Adrenal gland (tissue), 12 donors: ENCODE results near the gene FES. TPM values are rescaled to one million over a fixed set of nuclear protein-coding genes. Genes with fewer than 3 reads are reported as not detected.

Source experiments
- DNase-seq, 7 donors: peaks; one replicate each; pipeline ENCODE4 v3.0.0-alpha.2; 2019 to 2020
- H3K27ac ChIP-seq, 5 donors: fragments of 200-600 bp; sonication (generic) in 4 of 5; 1 replicate in 3 of 5; 2 replicates in 2 of 5; pipeline versions ENCODE4 v1.5.1 to v1.8.0; 2016 to 2020; ENCODE audit warnings: mild to moderate bottlenecking in 1 of 5
- H3K27me3 ChIP-seq: fragments of 200-600 bp; 2 replicates; pipeline ENCODE4 v1.8.0; 2021
- H3K36me3 ChIP-seq, 2 donors: fragments of 200-600 bp; replicated peaks in 1 of 2; 1 replicate in 1 of 2; 2 replicates in 1 of 2; pipeline versions ENCODE4 v1.5.1 to v1.8.0; 2018 to 2022
- H3K4me1 ChIP-seq, 2 donors: fragments of 200-600 bp; replicated peaks in 1 of 2; 1 replicate in 1 of 2; 2 replicates in 1 of 2; pipeline versions ENCODE4 v1.5.1 to v1.8.0; 2018 to 2021
- H3K4me3 ChIP-seq, 4 donors: fragments of 200-600 bp; sonication (generic) in 3 of 4; one replicate each; pipeline ENCODE4 v1.5.1; 2016 to 2018
- H3K9me3 ChIP-seq, 3 donors: fragments of 200-600 bp; sonication (generic) in 1 of 3; replicated peaks in 1 of 3; 1 replicate in 2 of 3; 2 replicates in 1 of 3; pipeline versions ENCODE4 v1.5.1 to v1.8.0; 2016 to 2021
- CTCF ChIP-seq, 6 experiments: fragments of 450-650 bp in 4 of 6; fragments of 200-600 bp in 2 of 6; sonication (generic) in 1 of 6; IDR thresholded peaks; 1 replicate in 5 of 6; 2 replicates in 1 of 6; pipeline versions ENCODE4 v1.5.1 to v1.8.0; 2016 to 2021; ENCODE audit warnings: antibody characterized with exemption in 6 of 6, mild to moderate bottlenecking in 2 of 6, moderate library complexity in 1 of 6
- POLR2A ChIP-seq, 2 donors: fragments of 450-650 bp; IDR thresholded peaks; one replicate each; pipeline ENCODE4 v1.6.1; 2017; ENCODE audit warnings: antibody characterized with exemption in 2 of 2, mild to moderate bottlenecking in 2 of 2, moderate library complexity in 1 of 2
- WGBS, 4 donors: extraction: QIAGEN DNeasy Blood & Tissue Kit in 2 of 4; methylation state at CpG; one replicate each; pipeline versions ENCODE4 v1.1.5 to v1.1.7; 2013 to 2017; 5-methylcytosine and 5-hydroxymethylcytosine counted together
- intact Hi-C, 2 donors: fragments of 100-400 bp; cut with DNase I; formaldehyde crosslinking; loops; one replicate each; pipeline versions ENCODE4 v1.14.1 to v1.15.0; 2022 to 2023
- polyA plus RNA-seq, 3 donors: library from polyadenylated mRNA; stranded (reverse); fragments of 200-250 nt in 2 of 3; fragments of 350-450 nt in 1 of 3; fragmentation: Illumina TruSeq in 1 of 3; extraction: RNeasy Lipid Tissue Mini Kit (QIAGEN cat#74804) in 1 of 3; gene quantifications; one replicate each; pipeline ENCODE4 v1.2.3, GENCODE V29; 2013 to 2014
- total RNA-seq, 9 donors: library from RNA; depleted of rRNA in 4 of 9; stranded (reverse); fragments of >200 nt in 4 of 9; fragments of 120-200 nt in 1 of 9; fragmentation: NEBNext Ultra II Directional in 1 of 9; extraction: Animal tissue kit (Norgen Biotek cat#: 25700) in 1 of 9; gene quantifications; one replicate each; pipeline versions ENCODE4 v1.1.0 to v1.2.4, GENCODE V29; 2013 to 2023
- donor health status: healthy with polysubstance abuse.
- donor health status: Bipolar disorder and iron deficiency.
- donor health status: DM: yes; HTN: yes; CAD: no.
- donor health status: DM: no; HTN: no; CAD: no.
- donor health status: DM: no; HTN: no; CAD: no.
- donor health status: DM: yes; HTN: yes; CAD: no.

The FES gene
- total and polyA plus RNA-seq, 12 donors: 2.3 to 82.3 (median 24.9) TPM

GRCh38 chr15:90910441-90911301, 26.4 kb downstream of the FES start:
- Histone ChIP-seq H3K27ac (no peak overlapping the region), H3K36me3 (peaks cover 0 to 98% of the 10 kb centered on the region in 2 donors), H3K4me1 (peaks cover 8 to 9% of the 10 kb centered on the region in 2 donors), H3K27me3 (no peaks in the 10 kb centered on the region), H3K9me3 (no peaks in the 10 kb centered on the region), H3K4me3 (no peak overlapping the region)
- WGBS, 4 donors: 93 to 97% (median 96%) methylated on average over 14 to 24 of the region's 24 CpGs
- no peak for DNase-seq
- TF ChIP-seq POLR2A (IDR thresholded peaks at IDR 0.05): no peak
- TF ChIP-seq CTCF (IDR thresholded peaks at IDR 0.05): no peak
- intact Hi-C loops: no loop called here

GRCh38 chr15:90911302-90911623, 27.0 kb downstream of the FES start:
- intact Hi-C loops: no loop called here
- Histone ChIP-seq H3K27ac (no peak overlapping the region), H3K27me3 (no peaks in the 10 kb centered on the region), H3K9me3 (no peaks in the 10 kb centered on the region), H3K36me3 (peaks cover 0 to 95% of the 10 kb centered on the region in 2 donors), H3K4me1 (peaks cover 14 to 15% of the 10 kb centered on the region in 2 donors), H3K4me3 (no peak overlapping the region)
- DNase-seq: no peak
- WGBS, 4 donors: 92 to 95% (median 93%) methylated on average over 12 to 19 of the region's 19 CpGs
- TF ChIP-seq POLR2A (IDR thresholded peaks at IDR 0.05) (no peak), CTCF (IDR thresholded peaks at IDR 0.05) (no peak)

- TF ChIP-seq POLR2A (IDR thresholded peaks at IDR 0.05) (no peak), CTCF (IDR thresholded peaks at IDR 0.05) (no peak)
- DNase-seq: no peak
- H3K9me3 ChIP-seq: no peaks in the 10 kb centered on the region
- no peaks in the 10 kb centered on the region for H3K27me3 ChIP-seq
- H3K4me3 ChIP-seq: no peak overlapping the region
- no peak overlapping the region for H3K27ac ChIP-seq
- 89 to 93% (median 91%) methylated on average over 19 to 30 of the region's 30 CpGs for WGBS, 4 donors
- intact Hi-C loops: no loop called here
- H3K4me1 ChIP-seq: peaks cover 16 to 20% of the 10 kb centered on the region in 2 donors
- H3K36me3 ChIP-seq: peaks cover 0 to 95% of the 10 kb centered on the region in 2 donors
Observed at GRCh38 chr15:90911906-90912769, 27.8 kb downstream of the FES start.

- DNase-seq: no peak
- Histone ChIP-seq H3K27me3 (no peaks in the 10 kb centered on the region), H3K9me3 (no peaks in the 10 kb centered on the region), H3K4me1 (peaks cover 16 to 20% of the 10 kb centered on the region in 2 donors), H3K36me3 (peaks cover 0 to 95% of the 10 kb centered on the region in 2 donors), H3K4me3 (no peak overlapping the region), H3K27ac (no peak overlapping the region)
- no peak for TF ChIP-seq CTCF (IDR thresholded peaks at IDR 0.05)
- no peak for TF ChIP-seq POLR2A (IDR thresholded peaks at IDR 0.05)
- intact Hi-C loops: no loop called here
- 93 to 97% (median 96%) methylated on average over 7 of the region's 7 CpGs for WGBS, 4 donors
Observed at GRCh38 chr15:90912770-90913075, 28.4 kb downstream of the FES start.
